GM12878 (cell line): ENCODE results near the gene CARD16. TPM values are rescaled to one million over a fixed set of nuclear protein-coding genes. Genes with fewer than 3 reads are reported as not detected.

Experiments
- ATAC-seq: fragments of 200-7000 bp; cut with Tn5 transposase; 3 replicates; pipeline ENCODE4 v1.9.1; 2020; ENCODE audit warnings: mild to moderate bottlenecking, moderate library complexity
- BruUV-seq: library from RNA; stranded (reverse); fragments of 400-500 nt; replicated peaks from 2 replicates; lab custom pipeline; 2021; lab: Mats Ljungman, UMichigan
- CTCF ChIA-PET: fragments of 300-600 bp; sonication (Branson Sonifier 250); formaldehyde crosslinking; extraction: SDS; loops from one replicate; lab custom pipeline; 2021; ENCODE audit warnings: inconsistent platforms; lab: Yijun Ruan, JAX
- POLR2A ChIA-PET: fragments of 350-600 bp; formaldehyde crosslinking; extraction: SDS; loops from one replicate; lab custom pipeline; 2021; ENCODE audit warnings: inconsistent platforms; lab: Charles Lee
- RAD21 ChIA-PET: fragments of 300-600 bp; sonication (Branson Sonifier 250); formaldehyde crosslinking; loops from one replicate; lab custom pipeline; 2023; ENCODE audit warnings: antibody characterized with exemption; ENCODE audit not compliant: unreplicated experiment; lab: Charles Lee
- SMC1A ChIA-PET: fragments of 300-600 bp; sonication (Branson Sonifier 250); formaldehyde crosslinking; loops from one replicate; lab custom pipeline; 2023; ENCODE audit not compliant: unreplicated experiment, uncharacterized antibody; lab: Charles Lee
- DNase-seq: peaks from one replicate; pipeline ENCODE4 v3.0.0-alpha.2; 2011; ENCODE audit warnings: low read depth, low spot score
- FAIRE-seq: peaks from 3 replicates; lab custom pipeline; 2011; peaks lifted over from hg19 to GRCh38; lab: Jason Lieb, UNC
- H2AFZ ChIP-seq: 2 replicates; pipeline ENCODE4 v1.6.0; 2011; ENCODE audit warnings: low read depth, low read length, control low read depth; ENCODE audit not compliant: control insufficient read depth
- H3K27ac ChIP-seq: 2 replicates; pipeline ENCODE4 v1.5.1; 2011; ENCODE audit warnings: control low read depth; ENCODE audit not compliant: control insufficient read depth, insufficient read depth
- H3K27me3 ChIP-seq, 2 experiments: replicated peaks in 1 of 2; 2 replicates each; pipeline versions ENCODE4 v1.6.0 to v1.6.1; 2011; ENCODE audit warnings: low read length in 1 of 2; ENCODE audit not compliant: control insufficient read depth in 2 of 2, insufficient read depth in 2 of 2
- H3K36me3 ChIP-seq, 2 experiments: 2 replicates each; pipeline ENCODE4 v1.5.1; 2011; ENCODE audit warnings: low read length in 1 of 2; ENCODE audit not compliant: control insufficient read depth in 2 of 2, insufficient read depth in 2 of 2
- H3K4me1 ChIP-seq: 2 replicates; pipeline ENCODE4 v1.6.1; 2011; ENCODE audit warnings: mild to moderate bottlenecking, low read length, moderate library complexity, mixed read lengths; ENCODE audit not compliant: control insufficient read depth, insufficient read depth
- H3K4me2 ChIP-seq: 2 replicates; pipeline ENCODE4 v1.6.0; 2011; ENCODE audit warnings: control low read depth; ENCODE audit not compliant: control insufficient read depth, insufficient read depth
- H3K4me3 ChIP-seq: fragments of 200-600 bp; sonication (generic); 2 replicates; pipeline ENCODE4 v1.5.1; 2016
- H3K79me2 ChIP-seq: 2 replicates; pipeline ENCODE4 v1.6.0; 2011; ENCODE audit warnings: low read length; ENCODE audit not compliant: control insufficient read depth, insufficient read depth
- H3K9ac ChIP-seq: 2 replicates; pipeline ENCODE4 v1.8.0; 2011; ENCODE audit warnings: low read length, control low read depth, mixed read lengths; ENCODE audit not compliant: control insufficient read depth, insufficient read depth
- H3K9me3 ChIP-seq: replicated peaks from 3 replicates; pipeline ENCODE4 v1.5.1; 2011; ENCODE audit warnings: mild to moderate bottlenecking, low read length; ENCODE audit not compliant: control insufficient read depth, insufficient read depth
- H4K20me1 ChIP-seq: 2 replicates; pipeline ENCODE4 v1.6.0; 2011; ENCODE audit not compliant: control insufficient read depth, insufficient read depth
- CBFB ChIP-seq: IDR thresholded peaks from 2 replicates; pipeline ENCODE4 v1.6.1; 2016; ENCODE audit warnings: antibody characterized with exemption, low read depth
- CREM ChIP-seq: IDR thresholded peaks from 2 replicates; pipeline ENCODE4 v1.6.1; 2014; ENCODE audit warnings: antibody characterized with exemption, low read depth
- MXI1 ChIP-seq: fragments of 150-350 bp; IDR thresholded peaks from 2 replicates; pipeline ENCODE4 v1.6.1; 2011; ENCODE audit warnings: low read depth, mild to moderate bottlenecking, inconsistent platforms, low read length, improper control_type of control experiment
- PAX8 ChIP-seq: fragments of 450-650 bp; IDR thresholded peaks from 2 replicates; pipeline ENCODE4 v1.6.1; 2017; ENCODE audit warnings: mild to moderate bottlenecking, moderate library complexity
- POU2F2 ChIP-seq: IDR thresholded peaks from 3 replicates; pipeline ENCODE4 v1.6.1; 2011; ENCODE audit warnings: low read depth, mild to moderate bottlenecking, low read length, borderline replicate concordance
- RAD21 ChIP-seq: IDR thresholded peaks from 2 replicates; pipeline ENCODE4 v1.6.1; 2011; ENCODE audit warnings: mild to moderate bottlenecking, low read depth, low read length, moderate library complexity; ENCODE audit not compliant: insufficient read depth
- RUNX3 ChIP-seq: IDR thresholded peaks from 2 replicates; pipeline ENCODE4 v1.6.1; 2012; ENCODE audit warnings: low read length, inconsistent platforms
- TCF12 ChIP-seq: IDR thresholded peaks from 2 replicates; pipeline ENCODE4 v1.6.1; 2011; ENCODE audit warnings: low read depth, mild to moderate bottlenecking, low read length
- TCF3 ChIP-seq: IDR thresholded peaks from 2 replicates; pipeline ENCODE4 v1.6.1; 2012; ENCODE audit warnings: low read depth, mild to moderate bottlenecking, low read length, borderline replicate concordance; ENCODE audit not compliant: insufficient read depth
- WGBS: methylation state at CpG from one replicate; pipeline ENCODE4 v1.1.6; 2016; ENCODE audit warnings: low lambda C conversion rate; ENCODE audit not compliant: insufficient replicate concordance, insufficient coverage; ENCODE audit errors: missing lambda C conversion rate; 5-methylcytosine and 5-hydroxymethylcytosine counted together
- in situ Hi-C: fragments of 300-500 bp; cut with MboI; formaldehyde crosslinking; loops from 9 replicates; pipeline ENCODE4 v1.14.3; 2018; ENCODE audit warnings: mixed read lengths
- intact Hi-C: fragments of 100-400 bp; cut with micrococcal nuclease; formaldehyde crosslinking; loops from one replicate; pipeline ENCODE4 v1.14.2; 2022; ENCODE audit not compliant: unreplicated experiment
- polyA plus RNA-seq, 11 experiments: library from polyadenylated mRNA; depleted of rRNA in 4 of 11; unstranded in 6 of 11; stranded (reverse) in 5 of 11; fragments of >200 nt; fragmentation: Nextera tagmentation in 4 of 11; fragmentation: Illumina TruSeq in 1 of 11; extraction: Ambion mirVana in 4 of 11; extraction: Trizol in 1 of 11; gene quantifications; 1 replicate in 1 of 11; 2 replicates in 10 of 11; pipeline versions ENCODE4 v1.2.1 to v1.2.3, GENCODE V29; 2011 to 2016; ENCODE audit warnings: inconsistent platforms in 2 of 11, missing spikeins in 2 of 11, low read depth in 1 of 11
- total RNA-seq, 4 experiments: library from RNA; depleted of rRNA in 3 of 4; stranded (reverse); fragments of >200 nt in 3 of 4; fragmentation: Illumina TruSeq in 1 of 4; extraction: Trizol in 1 of 4; gene quantifications; 2 replicates each; pipeline versions ENCODE4 v1.2.1 to v1.2.3, GENCODE V29; 2013 to 2021
- TF ChIP-seq, protein P1 (sequence below): fragments of 150-350 bp; IDR thresholded peaks from 2 replicates; pipeline ENCODE4 v1.6.1; 2014; ENCODE audit warnings: mild to moderate bottlenecking, low read depth, low read length

Gene CARD16
- total and polyA plus RNA-seq, 10 of the 15 experiments (the other 5 are each of a cell fraction or from before 2014, with no cell fraction given): 11.8 to 76.3 (median 25.9) TPM

- DNase-seq (no peak), ATAC-seq (no peak), FAIRE-seq (no peak)
- Histone ChIP-seq H3K27ac (no peak within 1 kb of the TSS), H3K4me1 (0 out of 2 replicates have a peak, but pooled peaks cover 2% of the 10 kb centered on the region), H4K20me1 (no peaks in the 10 kb centered on the region), H3K36me3 (no peaks in the 10 kb centered on the region), H3K4me3 (no peak within 1 kb of the TSS), H3K9me3 (no peaks in the 10 kb centered on the region), H3K27me3 (no peaks in the 10 kb centered on the region), H3K9ac (no peak within 1 kb of the TSS), H3K79me2 (no peaks in the 10 kb centered on the region), H2AFZ (no peak within 1 kb of the TSS), H3K4me2 (no peak within 1 kb of the TSS)
- ChIA-PET SMC1A (interaction anchor here (0.6 kb wide), 1 partner anchor 30 kb away, joined by 3 read pairs; no protein-coding TSS in a partner anchor), CTCF (no interaction called here), POLR2A (no interaction called here), RAD21 (no interaction called here)
- no peak for TF ChIP-seq TCF12
- intact Hi-C loops: no loop called here
- in situ Hi-C loops: no loop called here
- no TSS peak for BruUV-seq
Observed at GRCh38 chr11:105023003-105023402, 22.1 kb downstream of the CARD16 start, which contains the start of gene CASP5. TSS of gene CASP5 (minus strand) at chr11:105023168. CDS start at chr11:105023136, 32 bp downstream.

- ATAC-seq: no peak
- no peaks in the 10 kb centered on the region for H3K27me3 ChIP-seq
- intact Hi-C loops: no loop called here
- in situ Hi-C loops: no loop called here
- TF ChIP-seq TCF3 (no peak), RUNX3 (no peak), RAD21 (no peak), CBFB (no peak), CREM (no peak), POU2F2 (no peak), PAX8 (no peak), MXI1 (no peak)
- TF ChIP-seq, protein P1, sequence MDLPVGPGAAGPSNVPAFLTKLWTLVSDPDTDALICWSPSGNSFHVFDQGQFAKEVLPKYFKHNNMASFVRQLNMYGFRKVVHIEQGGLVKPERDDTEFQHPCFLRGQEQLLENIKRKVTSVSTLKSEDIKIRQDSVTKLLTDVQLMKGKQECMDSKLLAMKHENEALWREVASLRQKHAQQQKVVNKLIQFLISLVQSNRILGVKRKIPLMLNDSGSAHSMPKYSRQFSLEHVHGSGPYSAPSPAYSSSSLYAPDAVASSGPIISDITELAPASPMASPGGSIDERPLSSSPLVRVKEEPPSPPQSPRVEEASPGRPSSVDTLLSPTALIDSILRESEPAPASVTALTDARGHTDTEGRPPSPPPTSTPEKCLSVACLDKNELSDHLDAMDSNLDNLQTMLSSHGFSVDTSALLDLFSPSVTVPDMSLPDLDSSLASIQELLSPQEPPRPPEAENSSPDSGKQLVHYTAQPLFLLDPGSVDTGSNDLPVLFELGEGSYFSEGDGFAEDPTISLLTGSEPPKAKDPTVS: no peak
- TF ChIP-seq, all 136 proteins: peak for 0
- 47% methylated on average over 2 of the region's 2 CpGs for WGBS
- Histone ChIP-seq H3K27ac (no peak overlapping the region), H3K4me3 (no peak overlapping the region), H3K9me3 (no peaks in the 10 kb centered on the region), H2AFZ (no peak overlapping the region), H4K20me1 (no peaks in the 10 kb centered on the region), H3K4me1 (0 out of 2 replicates have a peak, but pooled peaks cover 2% of the 10 kb centered on the region), H3K4me2 (no peak overlapping the region), H3K36me3 (no peaks in the 10 kb centered on the region), H3K9ac (no peak overlapping the region), H3K79me2 (no peaks in the 10 kb centered on the region)
- ChIA-PET SMC1A (interaction anchor here (0.6 kb wide), 1 partner anchor 13 kb away, joined by 5 read pairs; the partner anchor contains the start of gene CASP1), POLR2A (no interaction called here), RAD21 (no interaction called here), CTCF (no interaction called here)
- no peak for DNase-seq
- FAIRE-seq: no peak
- BruUV-seq: no TSS peak
Observed at GRCh38 chr11:105022527-105022926, 22.6 kb downstream of the CARD16 start.
